ENCODE measurements around the gene TUBB4B. TPM values are rescaled to one million over a fixed set of nuclear protein-coding genes. Genes with fewer than 3 reads are reported as not detected.
A peak's percentile ranks its signal among the peaks of the same experiment; 100 is the strongest.

Gene TUBB4B
- total RNA-seq, 8 experiments from 2014 or later: 57.6 to 372 (median 151) TPM

GRCh38 chr9:137200311-137201204 is 40.5 kb upstream of the TUBB4B start, which contains the start of gene TPRN:
TPRN (minus strand) TSS chr9:137200741; CDS start chr9:137200711, 30 bp downstream.
- peak; percentile 86 to 96 (median 94) for ATAC-seq (replicated peaks in 6 of 8)
- 0% methylated on average over 2 of the region's 118 CpGs; no CpG with 5 or more reads in 9 of the 10 experiments for WGBS, 10 experiments
- Histone ChIP-seq H3K27ac (peak within 1 kb of the TSS; percentile 68 to 80), H3K4me1 (replicated peaks in 1 of 2) (peaks cover 27 to 29% of the 10 kb centered on the region in 2 donors), H3K4me3 (peak within 1 kb of the TSS; percentile 80 to 99 (median 90))
- in situ Hi-C loops (cut with MboI; ENCODE audit: low pct_unique_long_range_greater_than_20kb in 2 of 9, low sequenced_read_pairs in 9 of 9, unreplicated experiment in 9 of 9): no loop called here

- in situ Hi-C loops (cut with MboI; ENCODE audit: low pct_unique_long_range_greater_than_20kb in 2 of 9, low sequenced_read_pairs in 9 of 9, unreplicated experiment in 9 of 9): no loop called here
- Histone ChIP-seq H3K4me3 (peak overlapping the region; percentile 80 to 99 (median 90)), H3K4me1 (replicated peaks in 1 of 2) (peaks cover 30 to 32% of the 10 kb centered on the region in 2 donors), H3K27ac (peak overlapping the region; percentile 14 to 50)
- ATAC-seq (replicated peaks in 6 of 8): no peak
- WGBS, 10 experiments: 1 to 33% (median 19%) methylated on average over 1 to 17 of the region's 23 CpGs; no CpG with 5 or more reads in 1 of the 10 experiments
Measured at GRCh38 chr9:137201205-137201868, 39.8 kb upstream of the TUBB4B start.

GRCh38 chr9:137202966-137203365 is 38.1 kb upstream of the TUBB4B start:
- no peak for ATAC-seq (replicated peaks in 6 of 8)
- no peak overlapping the region for H3K4me3 ChIP-seq
- in situ Hi-C loops (cut with MboI; ENCODE audit: low pct_unique_long_range_greater_than_20kb in 2 of 9, low sequenced_read_pairs in 9 of 9, unreplicated experiment in 9 of 9): no loop called here
- no peak overlapping the region for H3K27ac ChIP-seq
- WGBS, 10 experiments: 44 to 94% (median 63%) methylated on average over 3 to 8 of the region's 8 CpGs; no CpG with 5 or more reads in 5 of the 10 experiments
- H3K4me1 ChIP-seq (replicated peaks in 1 of 2): peaks cover 35 to 36% of the 10 kb centered on the region in 2 donors

GRCh38 chr9:137204731-137205125 is 36.4 kb upstream of the TUBB4B start:
- WGBS, 10 experiments: 0 to 41% (median 4%) methylated on average over 3 to 15 of the region's 21 CpGs; no CpG with 5 or more reads in 4 of the 10 experiments
- Histone ChIP-seq H3K27ac (peak overlapping the region; percentile 57 to 83), H3K4me1 (replicated peaks in 1 of 2) (peaks cover 24 to 28% of the 10 kb centered on the region in 2 donors), H3K4me3 (peak overlapping the region; percentile 85 to 100 (median 96))
- in situ Hi-C loops (cut with MboI; ENCODE audit: low pct_unique_long_range_greater_than_20kb in 2 of 9, low sequenced_read_pairs in 9 of 9, unreplicated experiment in 9 of 9): no loop called here
- no peak for ATAC-seq (replicated peaks in 6 of 8)

- peak; percentile 20 to 69 (median 39) for ATAC-seq (replicated peaks in 6 of 8)
- peak within 1 kb of the TSS; percentile 85 to 100 (median 96) for H3K4me3 ChIP-seq
- 0 to 2% (median 1%) methylated on average over 2 to 23 of the region's 98 CpGs; no CpG with 5 or more reads in 5 of the 10 experiments for WGBS, 10 experiments
- H3K4me1 ChIP-seq (replicated peaks in 1 of 2): peaks cover 23 to 28% of the 10 kb centered on the region in 2 donors
- in situ Hi-C loops (cut with MboI; ENCODE audit: low pct_unique_long_range_greater_than_20kb in 2 of 9, low sequenced_read_pairs in 9 of 9, unreplicated experiment in 9 of 9): no loop called here
- peak within 1 kb of the TSS; percentile 57 to 83 for H3K27ac ChIP-seq
Measured at GRCh38 chr9:137205126-137206069, 35.7 kb upstream of the TUBB4B start, which contains the start of the genes NDOR1 and TMEM203. NDOR1 (plus strand) TSS chr9:137205700; CDS start chr9:137205778, 78 bp downstream. TMEM203 (minus strand) TSS chr9:137205648; CDS start chr9:137205414, 234 bp downstream.

GRCh38 chr9:137206602-137207001 is 34.5 kb upstream of the TUBB4B start:
- Histone ChIP-seq H3K27ac (no peak overlapping the region), H3K4me1 (replicated peaks in 1 of 2) (peaks cover 20 to 26% of the 10 kb centered on the region in 2 donors), H3K4me3 (peak overlapping the region; percentile 85 to 100 (median 96))
- 0 to 96% (median 74%) methylated on average over 1 to 7 of the region's 7 CpGs; no CpG with 5 or more reads in 1 of the 10 experiments for WGBS, 10 experiments
- ATAC-seq (replicated peaks in 6 of 8): no peak
- in situ Hi-C loops (cut with MboI; ENCODE audit: low pct_unique_long_range_greater_than_20kb in 2 of 9, low sequenced_read_pairs in 9 of 9, unreplicated experiment in 9 of 9): no loop called here

GRCh38 chr9:137211532-137211931 is 29.6 kb upstream of the TUBB4B start:
- ATAC-seq (replicated peaks in 6 of 8): no peak
- no peak overlapping the region for H3K27ac ChIP-seq
- H3K4me3 ChIP-seq: no peak overlapping the region
- WGBS, 10 experiments: 60 to 91% (median 73%) methylated on average over 1 to 6 of the region's 13 CpGs; no CpG with 5 or more reads in 7 of the 10 experiments
- peaks cover 2 to 4% of the 10 kb centered on the region in 2 donors for H3K4me1 ChIP-seq (replicated peaks in 1 of 2)
- in situ Hi-C loops (cut with MboI; ENCODE audit: low pct_unique_long_range_greater_than_20kb in 2 of 9, low sequenced_read_pairs in 9 of 9, unreplicated experiment in 9 of 9): no loop called here

GRCh38 chr9:137212520-137212919 is 28.6 kb upstream of the TUBB4B start:
- in situ Hi-C loops (cut with MboI; ENCODE audit: low pct_unique_long_range_greater_than_20kb in 2 of 9, low sequenced_read_pairs in 9 of 9, unreplicated experiment in 9 of 9): no loop called here
- ATAC-seq (replicated peaks in 6 of 8): no peak
- no peak overlapping the region for H3K27ac ChIP-seq
- peaks cover 0 to 3% of the 10 kb centered on the region in 2 donors for H3K4me1 ChIP-seq (replicated peaks in 1 of 2)
- WGBS, 10 experiments: 72% methylated on average over 5 of the region's 21 CpGs; no CpG with 5 or more reads in 9 of the 10 experiments
- no peak overlapping the region for H3K4me3 ChIP-seq

- ATAC-seq (replicated peaks in 6 of 8): peak in 1 of 8 experiments; percentile 8
- Histone ChIP-seq H3K4me1 (replicated peaks in 1 of 2) (peaks cover 0 to 3% of the 10 kb centered on the region in 2 donors), H3K27ac (no peak overlapping the region), H3K4me3 (no peak overlapping the region)
- WGBS, 10 experiments: 91 to 96% (median 93%) methylated on average over 4 to 20 of the region's 49 CpGs; no CpG with 5 or more reads in 4 of the 10 experiments
- in situ Hi-C loops (cut with MboI; ENCODE audit: low pct_unique_long_range_greater_than_20kb in 2 of 9, low sequenced_read_pairs in 9 of 9, unreplicated experiment in 9 of 9): no loop called here
Measured at GRCh38 chr9:137213160-137214060, 27.7 kb upstream of the TUBB4B start.

GRCh38 chr9:137214620-137215019 is 26.5 kb upstream of the TUBB4B start:
- H3K4me3 ChIP-seq: no peak overlapping the region
- H3K27ac ChIP-seq: no peak overlapping the region
- in situ Hi-C loops (cut with MboI; ENCODE audit: low pct_unique_long_range_greater_than_20kb in 2 of 9, low sequenced_read_pairs in 9 of 9, unreplicated experiment in 9 of 9): no loop called here
- ATAC-seq (replicated peaks in 6 of 8): no peak
- H3K4me1 ChIP-seq (replicated peaks in 1 of 2): peaks cover 0 to 3% of the 10 kb centered on the region in 2 donors
- WGBS, 10 experiments: 70 to 100% (median 100%) methylated on average over 2 to 4 of the region's 19 CpGs; no CpG with 5 or more reads in 7 of the 10 experiments

All from motor neuron (in vitro differentiated cells).